B cell (primary cell): Measurements from ENCODE around the gene SPRY1. TPM values are rescaled to one million over a fixed set of nuclear protein-coding genes. Genes with fewer than 3 reads are reported as not detected.
A peak's percentile ranks its signal among the peaks of the same experiment; 100 is the strongest.

Experiments used
- ATAC-seq: fragments of 200-7000 bp; cut with Tn5 transposase; one replicate; pipeline ENCODE4 v1.10.0; 2021; ENCODE audit warnings: low read depth, mild to moderate bottlenecking, moderate number of reproducible peaks, moderate library complexity
- CTCF ChIA-PET: fragments of 350-600 bp; sonication (Branson Sonifier 250); formaldehyde crosslinking; loops from one replicate; lab custom pipeline; 2021; ENCODE audit warnings: antibody characterized with exemption, inconsistent platforms; lab: Charles Lee
- POLR2A ChIA-PET: fragments of 350-600 bp; sonication (Branson Sonifier 250); formaldehyde crosslinking; loops from one replicate; lab custom pipeline; 2021; ENCODE audit warnings: antibody characterized with exemption; lab: Charles Lee
- DNase-seq: peaks from one replicate; pipeline ENCODE4 v3.0.0; 2013
- H2AFZ ChIP-seq: 2 replicates; pipeline ENCODE4 v1.6.1; 2012; ENCODE audit warnings: mild to moderate bottlenecking, low read depth, low read length; ENCODE audit not compliant: insufficient read depth, poor library complexity, severe bottlenecking
- H3K27ac ChIP-seq, 2 donors: 1 replicate in 1 of 2; 2 replicates in 1 of 2; pipeline ENCODE4 v1.5.1; 2012 to 2013; ENCODE audit warnings: low read length in 2 of 2, mild to moderate bottlenecking in 2 of 2, moderate library complexity in 1 of 2
- H3K27me3 ChIP-seq, 4 experiments: fragments of 200-600 bp in 1 of 4; sonication (generic) in 1 of 4; replicated peaks in 1 of 4; 1 replicate in 2 of 4; 2 replicates in 2 of 4; pipeline versions ENCODE4 v1.6.1 to v1.7.0; 2013 to 2016; ENCODE audit warnings: low read length in 3 of 4, mild to moderate bottlenecking in 2 of 4, mixed read lengths in 1 of 4, moderate library complexity in 1 of 4; ENCODE audit not compliant: insufficient read depth in 4 of 4, control insufficient read depth in 3 of 4; ENCODE audit errors: control extremely low read depth in 1 of 4
- H3K36me3 ChIP-seq, 2 experiments: replicated peaks in 1 of 2; 1 replicate in 1 of 2; 2 replicates in 1 of 2; pipeline versions ENCODE4 v1.6.1 to v1.7.1; 2013; ENCODE audit warnings: low read length in 1 of 2; ENCODE audit not compliant: insufficient read depth in 2 of 2, control insufficient read depth in 1 of 2; ENCODE audit errors: control extremely low read depth in 1 of 2, extremely low read depth in 1 of 2
- H3K4me1 ChIP-seq, 2 donors: fragments of 200-600 bp in 1 of 2; sonication (generic) in 1 of 2; 1 replicate in 1 of 2; 2 replicates in 1 of 2; pipeline versions ENCODE4 v1.5.1 to v1.6.1; 2013 to 2017; ENCODE audit warnings: low read length in 2 of 2; ENCODE audit not compliant: control insufficient read depth in 2 of 2, insufficient read depth in 2 of 2
- H3K4me2 ChIP-seq: replicated peaks from 2 replicates; pipeline ENCODE3; 2012; ENCODE audit warnings: mild to moderate bottlenecking, low read depth, low read length; ENCODE audit not compliant: poor library complexity, severe bottlenecking
- H3K4me3 ChIP-seq, 5 experiments: fragments of 200-600 bp in 1 of 5; sonication (generic) in 1 of 5; 1 replicate in 3 of 5; 2 replicates in 2 of 5; pipeline versions ENCODE4 v1.5.1 to v1.7.0; 2011 to 2016; ENCODE audit warnings: low read length in 4 of 5, mild to moderate bottlenecking in 4 of 5, low read depth in 2 of 5, control low read depth in 1 of 5, moderate library complexity in 1 of 5; ENCODE audit not compliant: insufficient read depth in 1 of 5; ENCODE audit errors: control extremely low read depth in 1 of 5, extremely low read depth in 1 of 5
- H3K79me2 ChIP-seq: fragments of 200-600 bp; sonication (generic); one replicate; pipeline ENCODE4 v1.6.0; 2016; ENCODE audit warnings: low read length; ENCODE audit not compliant: control insufficient read depth, insufficient read depth
- H3K9ac ChIP-seq: fragments of 200-600 bp; sonication (generic); 2 replicates; pipeline ENCODE4 v1.6.1; 2017; ENCODE audit warnings: mild to moderate bottlenecking, low read length, moderate library complexity
- H3K9me3 ChIP-seq, 3 donors: one replicate each; pipeline versions ENCODE4 v1.6.1 to v1.7.1; 2013; ENCODE audit warnings: low read length in 2 of 3; ENCODE audit not compliant: control insufficient read depth in 2 of 3, insufficient read depth in 1 of 3; ENCODE audit errors: control extremely low read depth in 1 of 3
- H4K20me1 ChIP-seq: 2 replicates; pipeline ENCODE4 v1.6.0; 2012; ENCODE audit warnings: mild to moderate bottlenecking, low read length; ENCODE audit not compliant: insufficient read depth, control insufficient read depth, poor library complexity, severe bottlenecking
- H3K27ac Mint-ChIP-seq: one replicate; pipeline ENCODE4 v1.8.0; 2021; ENCODE audit warnings: mixed read lengths
- H3K27me3 Mint-ChIP-seq: one replicate; pipeline ENCODE4 v1.8.0; 2021; ENCODE audit warnings: mixed read lengths
- H3K4me1 Mint-ChIP-seq: one replicate; pipeline ENCODE4 v1.8.0; 2021; ENCODE audit warnings: mixed read lengths
- H3K4me3 Mint-ChIP-seq: one replicate; pipeline ENCODE4 v1.8.0; 2021; ENCODE audit warnings: mixed read lengths
- H3K9me3 Mint-ChIP-seq: one replicate; pipeline ENCODE4 v1.8.0; 2022; ENCODE audit warnings: mixed read lengths; ENCODE audit not compliant: insufficient read depth
- CTCF ChIP-seq: fragments of 200-600 bp; IDR thresholded peaks from one replicate; pipeline ENCODE4 v1.8.0; 2022; ENCODE audit warnings: antibody characterized with exemption, mild to moderate bottlenecking
- EZH2 ChIP-seq: IDR thresholded peaks from 2 replicates; pipeline ENCODE4 v1.6.1; 2012; ENCODE audit warnings: borderline replicate concordance, low read depth, mild to moderate bottlenecking, moderate library complexity, low read length; ENCODE audit not compliant: insufficient read depth, poor library complexity, severe bottlenecking
- WGBS: methylation state at CpG from one replicate; pipeline ENCODE4 v1.1.5; 2013; ENCODE audit warnings: missing lambda C conversion rate; ENCODE audit not compliant: insufficient coverage; 5-methylcytosine and 5-hydroxymethylcytosine counted together
- intact Hi-C: fragments of 100-400 bp; cut with micrococcal nuclease; formaldehyde crosslinking; loops from one replicate; pipeline ENCODE4 v1.10.0; 2022
- polyA plus RNA-seq: library from polyadenylated mRNA; depleted of rRNA; stranded (reverse); fragments of >200 nt; gene quantifications from 2 replicates; pipeline ENCODE4 v1.2.3, GENCODE V29; 2012
- total RNA-seq, 2 donors: library from RNA; stranded (reverse); fragments of 120-200 nt in 1 of 2; gene quantifications; 1 replicate in 1 of 2; 2 replicates in 1 of 2; pipeline versions ENCODE4 v1.2.3 to v1.2.4, GENCODE V29; 2013 to 2022

The SPRY1 gene
- total and polyA plus RNA-seq, 2 donors (not counting 1 experiment from before 2014, with no cell fraction given) = 4.7 to 6.9 TPM

- TF ChIP-seq EZH2 (no peak), CTCF (no peak)
- WGBS = no CpG with 5 or more reads among the region's 2 CpGs
- no peak overlapping the region for H3K27ac ChIP-seq
- DNase-seq (peak; percentile 68), ATAC-seq (peak; percentile 78)
- Mint-ChIP-seq H3K27ac (peak overlapping the region; percentile 72), H3K27me3 (no peaks in the 10 kb centered on the region), H3K4me3 (no peak overlapping the region), H3K9me3 (no peaks in the 10 kb centered on the region), H3K4me1 (peaks cover 24% of the 10 kb centered on the region)
- intact Hi-C loops = no loop called here
- no peak overlapping the region for H3K9ac ChIP-seq
- no peak overlapping the region for H3K4me3 ChIP-seq
- H3K4me1 ChIP-seq = peaks cover 7 to 25% of the 10 kb centered on the region in 2 donors
- no peaks in the 10 kb centered on the region for H3K27me3 ChIP-seq
- CTCF ChIA-PET = no interaction called here
- no peak overlapping the region for H3K4me2 ChIP-seq
- peaks cover 0 to 3% (median 0%) of the 10 kb centered on the region in 3 donors for H3K9me3 ChIP-seq
- H3K36me3 ChIP-seq = no peaks in the 10 kb centered on the region
- H4K20me1 ChIP-seq = no peaks in the 10 kb centered on the region
- POLR2A ChIA-PET = no interaction called here
- no peaks in the 10 kb centered on the region for H3K79me2 ChIP-seq
- H2AFZ ChIP-seq = no peak overlapping the region
Measured at GRCh38 chr4:123363729-123364128, 32.9 kb upstream of the SPRY1 start.

GRCh38 chr4:123364906-123365305 lies 31.7 kb upstream of the SPRY1 start:
- Histone ChIP-seq H3K27ac (no peak overlapping the region), H4K20me1 (no peaks in the 10 kb centered on the region), H2AFZ (no peak overlapping the region), H3K4me2 (no peak overlapping the region), H3K27me3 (no peaks in the 10 kb centered on the region), H3K79me2 (no peaks in the 10 kb centered on the region), H3K4me1 (peaks cover 7 to 20% of the 10 kb centered on the region in 2 donors), H3K4me3 (no peak overlapping the region), H3K9me3 (peaks cover 0 to 2% (median 0%) of the 10 kb centered on the region in 3 donors), H3K9ac (no peak overlapping the region), H3K36me3 (no peaks in the 10 kb centered on the region)
- H3K27me3 Mint-ChIP-seq = no peaks in the 10 kb centered on the region
- H3K4me3 Mint-ChIP-seq = no peak overlapping the region
- ATAC-seq = no peak
- DNase-seq = no peak
- TF ChIP-seq CTCF (no peak), EZH2 (no peak)
- peaks cover 18% of the 10 kb centered on the region for H3K4me1 Mint-ChIP-seq
- H3K9me3 Mint-ChIP-seq = no peaks in the 10 kb centered on the region
- no peak overlapping the region for H3K27ac Mint-ChIP-seq
- WGBS = 80% methylated on average over 1 of the region's 3 CpGs
- intact Hi-C loops = no loop called here
- CTCF ChIA-PET = no interaction called here
- POLR2A ChIA-PET = no interaction called here
